ENCODE measurements around the gene OR1F1. TPM values are rescaled to one million over a fixed set of nuclear protein-coding genes. Genes with fewer than 3 reads are reported as not detected.

OR1F1 gene
- total RNA-seq, 1 experiment from 2014 or later, result 0.26 TPM

- intact Hi-C loops (cut with micrococcal nuclease; ENCODE audit: unreplicated experiment), result no loop called here
Observed at GRCh38 chr16:3249020-3249419, 61.0 kb downstream of the OR1F1 start.

GRCh38 chr16:3249451-3249850 is 61.4 kb downstream of the OR1F1 start:
- H3K36me3 ChIP-seq (ENCODE audit: control insufficient read depth, insufficient read depth, low read length), result no peaks in the 10 kb centered on the region
- in situ Hi-C loops (cut with HindIII; ENCODE audit: low pct_unique_long_range_greater_than_20kb, low sequenced_read_pairs), result no loop called here
- BruUV-seq (replicated peaks), result no TSS peak
- no peaks in the 10 kb centered on the region for H3K9me3 ChIP-seq (ENCODE audit: control insufficient read depth, insufficient read depth, low read depth, low read length)
- no peak overlapping the region for H3K27ac ChIP-seq (ENCODE audit: low read length)
- H3K4me3 ChIP-seq (ENCODE audit: low read depth in 2 of 2, low read length in 2 of 2), result no peak overlapping the region
- no peak for DNase-seq (ENCODE audit: low read depth, low spot score)
- no peaks in the 10 kb centered on the region for H3K27me3 ChIP-seq (ENCODE audit: control insufficient read depth, insufficient read depth, low read length)
- intact Hi-C loops (cut with micrococcal nuclease; ENCODE audit: unreplicated experiment), result no loop called here
- ChIA-PET CTCF (no interaction called here), POLR2A (interaction anchor here (0.9 kb wide), 1 partner anchor 16 kb away, joined by 3 read pairs; no protein-coding TSS in a partner anchor)
- TF ChIP-seq REST (IDR thresholded peaks at IDR 0.05; ENCODE audit: insufficient read depth in 1 of 2, low read depth in 2 of 2, low read length in 1 of 2) (no peak), POLR2AphosphoS5 (IDR thresholded peaks at IDR 0.05; ENCODE audit: low read depth, low read length) (no peak), SIN3A (IDR thresholded peaks at IDR 0.05; ENCODE audit: borderline replicate concordance, insufficient read depth, low read depth, low read length) (no peak)
- no peaks in the 10 kb centered on the region for H3K4me1 ChIP-seq (ENCODE audit: control insufficient read depth, insufficient read depth, low read length)
- ATAC-seq, result no peak

More at GRCh38 chr16:3249020-3249419, 61.0 kb downstream of the OR1F1 start:
- in situ Hi-C loops (cut with HindIII; ENCODE audit: low pct_unique_long_range_greater_than_20kb, low sequenced_read_pairs), result no loop called here
- Histone ChIP-seq H3K4me3 (ENCODE audit: low read depth in 2 of 2, low read length in 2 of 2) (no peak overlapping the region), H3K36me3 (ENCODE audit: control insufficient read depth, insufficient read depth, low read length) (no peaks in the 10 kb centered on the region), H3K4me1 (ENCODE audit: control insufficient read depth, insufficient read depth, low read length) (no peaks in the 10 kb centered on the region), H3K9me3 (ENCODE audit: control insufficient read depth, insufficient read depth, low read depth, low read length) (no peaks in the 10 kb centered on the region), H3K27ac (ENCODE audit: low read length) (no peak overlapping the region), H3K27me3 (ENCODE audit: control insufficient read depth, insufficient read depth, low read length) (no peaks in the 10 kb centered on the region)
- ATAC-seq (no peak), DNase-seq (ENCODE audit: low read depth, low spot score) (no peak)
- no TSS peak for BruUV-seq (replicated peaks)
- POLR2A ChIA-PET, result interaction anchor here (0.6 to 0.9 kb wide), 2 partner anchors 10 to 16 kb away, joined by 3 read pairs; no protein-coding TSS in a partner anchor
- CTCF ChIA-PET, result interaction anchor here (0.6 kb wide), 1 partner anchor 29 kb away, joined by 9 read pairs; no protein-coding TSS in a partner anchor
- TF ChIP-seq TCF7L2 (IDR thresholded peaks at IDR 0.05; ENCODE audit: low read depth, low read length) (no peak), REST (IDR thresholded peaks at IDR 0.05; ENCODE audit: insufficient read depth in 1 of 2, low read depth in 2 of 2, low read length in 1 of 2) (no peak), POLR2AphosphoS5 (IDR thresholded peaks at IDR 0.05; ENCODE audit: low read depth, low read length) (no peak), CTCF (IDR thresholded peaks at IDR 0.05) (no peak), SIN3A (IDR thresholded peaks at IDR 0.05; ENCODE audit: borderline replicate concordance, insufficient read depth, low read depth, low read length) (no peak)

All from Panc1 (cell line).